ENCODE results near the gene TMPRSS13.

The TMPRSS13 gene

GRCh38 chr11:117863383-117863782, 65.8 kb downstream of the TMPRSS13 start:
- TF ChIP-seq TAF1 (IDR thresholded peaks at IDR 0.05; ENCODE audit: borderline replicate concordance, insufficient read depth, low read length) (no peak), FOXP2 (optimal IDR thresholded peaks at IDR 0.05; ENCODE audit: borderline replicate concordance, extremely low read depth, extremely low read length, insufficient read depth) (no peak), SIN3A (IDR thresholded peaks at IDR 0.05; ENCODE audit: borderline replicate concordance, insufficient read depth, low read length) (no peak), REST (IDR thresholded peaks at IDR 0.05; ENCODE audit: insufficient read depth in 1 of 2, low read depth in 2 of 2, low read length in 2 of 2) (no peak), POLR2AphosphoS5 (IDR thresholded peaks at IDR 0.05; ENCODE audit: low read depth, low read length) (no peak)

DNA sequence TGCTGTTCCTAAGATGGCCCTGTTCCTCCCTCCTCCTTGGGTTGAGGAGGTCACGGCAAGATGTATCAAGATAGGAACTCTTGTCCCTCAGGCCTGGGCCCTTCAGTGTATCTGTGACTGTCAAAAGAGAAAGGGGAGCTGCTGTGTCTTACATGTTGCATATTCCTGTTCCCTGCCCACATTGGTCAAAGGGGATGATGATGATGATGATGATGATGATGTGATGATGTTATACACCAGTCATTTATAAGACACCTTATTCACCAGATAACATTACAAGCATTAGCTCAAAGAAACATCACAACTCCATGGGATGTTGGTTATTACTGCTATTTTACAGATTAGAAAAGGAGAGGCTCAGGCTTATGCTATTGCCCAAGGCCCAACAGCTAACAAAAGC, 66.4 kb downstream of the TMPRSS13 start:
- TF ChIP-seq TAF1 (IDR thresholded peaks at IDR 0.05; ENCODE audit: borderline replicate concordance, insufficient read depth, low read length) = no peak
- TF ChIP-seq SIN3A (IDR thresholded peaks at IDR 0.05; ENCODE audit: borderline replicate concordance, insufficient read depth, low read length) = no peak
- TF ChIP-seq POLR2AphosphoS5 (IDR thresholded peaks at IDR 0.05; ENCODE audit: low read depth, low read length) = no peak
- TF ChIP-seq FOXP2 (optimal IDR thresholded peaks at IDR 0.05; ENCODE audit: borderline replicate concordance, extremely low read depth, extremely low read length, insufficient read depth) = no peak
- TF ChIP-seq REST (IDR thresholded peaks at IDR 0.05; ENCODE audit: insufficient read depth in 1 of 2, low read depth in 2 of 2, low read length in 2 of 2) = no peak

- no peak for TF ChIP-seq TAF1 (IDR thresholded peaks at IDR 0.05; ENCODE audit: borderline replicate concordance, insufficient read depth, low read length)
- TF ChIP-seq POLR2AphosphoS5 (IDR thresholded peaks at IDR 0.05; ENCODE audit: low read depth, low read length) = no peak
- no peak for TF ChIP-seq SIN3A (IDR thresholded peaks at IDR 0.05; ENCODE audit: borderline replicate concordance, insufficient read depth, low read length)
- TF ChIP-seq REST (IDR thresholded peaks at IDR 0.05; ENCODE audit: insufficient read depth in 1 of 2, low read depth in 2 of 2, low read length in 2 of 2) = no peak
- TF ChIP-seq FOXP2 (optimal IDR thresholded peaks at IDR 0.05; ENCODE audit: borderline replicate concordance, extremely low read depth, extremely low read length, insufficient read depth) = no peak
These were observed 67.0 kb downstream of the TMPRSS13 start for GRCh38 chr11:117862019-117862725.

DNA sequence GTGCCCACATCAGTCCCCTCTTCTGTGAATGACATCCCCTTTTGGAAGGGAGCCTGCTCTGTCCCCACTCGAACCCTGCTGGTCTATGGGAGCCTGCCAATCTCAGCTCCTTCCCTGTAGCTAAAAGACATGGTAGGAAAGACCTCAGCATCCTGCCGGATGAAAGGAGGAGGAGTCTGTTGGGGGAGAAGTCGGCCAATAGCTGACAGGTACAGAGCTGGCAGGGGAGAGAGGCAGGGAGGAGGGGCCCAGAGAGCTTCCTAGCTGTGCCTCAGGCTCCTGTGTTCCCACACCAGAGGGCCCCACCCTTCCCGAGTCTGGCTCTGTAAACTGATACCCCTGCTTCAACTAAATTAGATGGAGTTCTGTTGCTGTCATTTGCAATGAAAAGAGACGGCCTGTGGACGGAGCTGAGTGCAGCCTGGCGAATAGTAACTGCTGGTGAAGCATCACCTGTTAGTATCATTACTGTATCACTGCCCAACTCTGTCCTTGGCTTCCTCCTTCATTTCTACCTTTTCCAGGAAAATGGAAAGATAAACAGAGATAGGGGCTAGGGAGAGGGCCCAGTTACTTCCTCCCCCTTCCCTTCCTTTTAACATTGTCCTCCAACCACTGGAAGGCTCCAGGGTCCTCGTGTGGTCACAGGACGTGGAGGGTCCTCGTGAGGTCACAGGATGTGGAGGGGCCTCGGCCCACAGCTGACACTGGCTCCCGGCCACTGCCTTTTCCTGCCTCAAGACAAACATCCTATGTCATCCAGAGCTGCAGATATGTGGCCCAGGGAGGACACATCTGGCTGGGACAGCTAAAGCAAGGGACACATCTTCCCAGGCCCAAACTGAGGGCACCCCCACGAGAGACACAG, 67.8 kb downstream of the TMPRSS13 start:
- TF ChIP-seq TAF1 (IDR thresholded peaks at IDR 0.05; ENCODE audit: borderline replicate concordance, insufficient read depth, low read length) (no peak), SIN3A (IDR thresholded peaks at IDR 0.05; ENCODE audit: borderline replicate concordance, insufficient read depth, low read length) (peak; percentile 64; the same call in 1 of the 2 replicates), POLR2AphosphoS5 (IDR thresholded peaks at IDR 0.05; ENCODE audit: low read depth, low read length) (no peak), FOXP2 (optimal IDR thresholded peaks at IDR 0.05; ENCODE audit: borderline replicate concordance, extremely low read depth, extremely low read length, insufficient read depth) (no peak), REST (IDR thresholded peaks at IDR 0.05; ENCODE audit: insufficient read depth in 1 of 2, low read depth in 2 of 2, low read length in 2 of 2) (peak in 1 of 2 experiments; percentile 42; a peak in 1 of 4 replicates)

Data from PFSK-1 (cell line).